ENCODE data around the gene KLHDC10. TPM values are rescaled to one million over a fixed set of nuclear protein-coding genes. Genes with fewer than 3 reads are reported as not detected.

Gene KLHDC10
- polyA plus RNA-seq, 1 donor from 2014 or later, result 59.1 TPM

DNA sequence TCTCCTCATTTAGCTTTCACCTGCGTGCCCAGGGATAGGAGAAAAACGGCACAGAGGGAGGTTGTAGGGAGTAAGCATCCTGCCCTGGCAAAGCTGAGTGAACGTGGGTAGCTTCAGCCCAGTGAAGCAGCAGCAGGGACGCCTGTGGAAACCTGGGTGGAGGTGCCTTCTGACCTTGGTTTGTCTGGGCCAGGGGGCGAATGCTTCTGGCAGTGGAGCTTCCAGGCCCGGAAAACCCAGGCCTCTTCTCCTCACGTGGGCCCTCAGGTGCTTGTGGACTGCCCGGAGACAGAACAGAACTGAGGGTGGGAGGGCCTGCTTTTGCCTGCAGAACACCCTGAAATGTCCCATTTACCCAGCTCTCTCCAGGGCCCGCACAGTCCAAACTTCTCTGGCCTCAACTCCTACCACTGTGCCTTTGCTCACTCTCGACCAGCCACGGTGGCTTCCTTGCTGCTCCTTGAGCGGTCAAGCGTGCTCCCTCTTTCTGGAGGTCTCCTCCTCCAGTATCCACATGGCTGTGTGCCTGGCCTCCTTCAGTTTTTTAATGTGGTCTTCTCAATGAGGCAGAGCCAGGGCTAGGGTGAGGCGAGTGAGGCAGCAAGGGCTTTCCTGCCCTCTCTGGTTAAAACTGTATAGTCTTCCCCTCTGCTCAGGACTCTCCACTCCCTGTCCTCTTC is 72.5 kb downstream of the KLHDC10 start:
- Histone ChIP-seq H3F3A (ENCODE audit: insufficient read depth, low read length, poor library complexity, severe bottlenecking) (no peaks in the 10 kb centered on the region), H3K9me3 (ENCODE audit: low read length) (no peaks in the 10 kb centered on the region), H3K4me2 (ENCODE audit: low read length) (no peak overlapping the region), H3K9me2 (ENCODE audit: insufficient read depth, low read length) (no peaks in the 10 kb centered on the region), H3K27ac (ENCODE audit: low read length) (peak overlapping the region; percentile 87), H3K4me3 (ENCODE audit: low read length) (no peak overlapping the region), H4K20me1 (ENCODE audit: insufficient read depth) (no peaks in the 10 kb centered on the region), H3K79me2 (replicated peaks; ENCODE audit: insufficient read depth, low read length) (no peaks in the 10 kb centered on the region), H3K27me3 (ENCODE audit: insufficient read depth, low read depth, low read length) (no peaks in the 10 kb centered on the region), H3K9ac (ENCODE audit: low read length) (peak overlapping the region; percentile 70), H2AFZ (ENCODE audit: low read depth, low read length) (no peak overlapping the region), H3K36me3 (ENCODE audit: insufficient read depth, low read length) (no peaks in the 10 kb centered on the region)
- TF ChIP-seq POLR2AphosphoS5 (IDR thresholded peaks at IDR 0.05) (no peak), MXI1 (conservative IDR thresholded peaks at IDR 0.05; ENCODE audit: poor library complexity, severe bottlenecking) (no peak), EP300 (conservative IDR thresholded peaks at IDR 0.05; ENCODE audit: poor library complexity, severe bottlenecking) (no peak), EZH2 (IDR thresholded peaks at IDR 0.05; ENCODE audit: borderline replicate concordance, insufficient read depth, low read length, poor library complexity, severe bottlenecking) (no peak), TAF1 (IDR thresholded peaks at IDR 0.05; ENCODE audit: low read depth) (no peak)
- TF ChIP-seq, protein P1, sequence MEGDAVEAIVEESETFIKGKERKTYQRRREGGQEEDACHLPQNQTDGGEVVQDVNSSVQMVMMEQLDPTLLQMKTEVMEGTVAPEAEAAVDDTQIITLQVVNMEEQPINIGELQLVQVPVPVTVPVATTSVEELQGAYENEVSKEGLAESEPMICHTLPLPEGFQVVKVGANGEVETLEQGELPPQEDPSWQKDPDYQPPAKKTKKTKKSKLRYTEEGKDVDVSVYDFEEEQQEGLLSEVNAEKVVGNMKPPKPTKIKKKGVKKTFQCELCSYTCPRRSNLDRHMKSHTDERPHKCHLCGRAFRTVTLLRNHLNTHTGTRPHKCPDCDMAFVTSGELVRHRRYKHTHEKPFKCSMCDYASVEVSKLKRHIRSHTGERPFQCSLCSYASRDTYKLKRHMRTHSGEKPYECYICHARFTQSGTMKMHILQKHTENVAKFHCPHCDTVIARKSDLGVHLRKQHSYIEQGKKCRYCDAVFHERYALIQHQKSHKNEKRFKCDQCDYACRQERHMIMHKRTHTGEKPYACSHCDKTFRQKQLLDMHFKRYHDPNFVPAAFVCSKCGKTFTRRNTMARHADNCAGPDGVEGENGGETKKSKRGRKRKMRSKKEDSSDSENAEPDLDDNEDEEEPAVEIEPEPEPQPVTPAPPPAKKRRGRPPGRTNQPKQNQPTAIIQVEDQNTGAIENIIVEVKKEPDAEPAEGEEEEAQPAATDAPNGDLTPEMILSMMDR (IDR thresholded peaks at IDR 0.05; ENCODE audit: poor library complexity, severe bottlenecking), result no peak

- Histone ChIP-seq H3K9me2 (ENCODE audit: insufficient read depth, low read length) (no peaks in the 10 kb centered on the region), H3K27ac (ENCODE audit: low read length) (peak overlapping the region; percentile 87), H2AFZ (ENCODE audit: low read depth, low read length) (no peak overlapping the region)
Observed at GRCh38 chr7:130143334-130143732, 73.0 kb downstream of the KLHDC10 start.

More at GRCh38 chr7:130143334-130143732, 73.0 kb downstream of the KLHDC10 start:
- H3K9me3 ChIP-seq (ENCODE audit: low read length), result no peaks in the 10 kb centered on the region
- H3K4me2 ChIP-seq (ENCODE audit: low read length), result no peak overlapping the region
- TF ChIP-seq SMC3 (conservative IDR thresholded peaks at IDR 0.05; ENCODE audit: poor library complexity), result no peak
- no peak for TF ChIP-seq RAD21 (conservative IDR thresholded peaks at IDR 0.05)
- TF ChIP-seq, protein P1 (IDR thresholded peaks at IDR 0.05; ENCODE audit: poor library complexity, severe bottlenecking), result no peak
- TF ChIP-seq, protein P2, sequence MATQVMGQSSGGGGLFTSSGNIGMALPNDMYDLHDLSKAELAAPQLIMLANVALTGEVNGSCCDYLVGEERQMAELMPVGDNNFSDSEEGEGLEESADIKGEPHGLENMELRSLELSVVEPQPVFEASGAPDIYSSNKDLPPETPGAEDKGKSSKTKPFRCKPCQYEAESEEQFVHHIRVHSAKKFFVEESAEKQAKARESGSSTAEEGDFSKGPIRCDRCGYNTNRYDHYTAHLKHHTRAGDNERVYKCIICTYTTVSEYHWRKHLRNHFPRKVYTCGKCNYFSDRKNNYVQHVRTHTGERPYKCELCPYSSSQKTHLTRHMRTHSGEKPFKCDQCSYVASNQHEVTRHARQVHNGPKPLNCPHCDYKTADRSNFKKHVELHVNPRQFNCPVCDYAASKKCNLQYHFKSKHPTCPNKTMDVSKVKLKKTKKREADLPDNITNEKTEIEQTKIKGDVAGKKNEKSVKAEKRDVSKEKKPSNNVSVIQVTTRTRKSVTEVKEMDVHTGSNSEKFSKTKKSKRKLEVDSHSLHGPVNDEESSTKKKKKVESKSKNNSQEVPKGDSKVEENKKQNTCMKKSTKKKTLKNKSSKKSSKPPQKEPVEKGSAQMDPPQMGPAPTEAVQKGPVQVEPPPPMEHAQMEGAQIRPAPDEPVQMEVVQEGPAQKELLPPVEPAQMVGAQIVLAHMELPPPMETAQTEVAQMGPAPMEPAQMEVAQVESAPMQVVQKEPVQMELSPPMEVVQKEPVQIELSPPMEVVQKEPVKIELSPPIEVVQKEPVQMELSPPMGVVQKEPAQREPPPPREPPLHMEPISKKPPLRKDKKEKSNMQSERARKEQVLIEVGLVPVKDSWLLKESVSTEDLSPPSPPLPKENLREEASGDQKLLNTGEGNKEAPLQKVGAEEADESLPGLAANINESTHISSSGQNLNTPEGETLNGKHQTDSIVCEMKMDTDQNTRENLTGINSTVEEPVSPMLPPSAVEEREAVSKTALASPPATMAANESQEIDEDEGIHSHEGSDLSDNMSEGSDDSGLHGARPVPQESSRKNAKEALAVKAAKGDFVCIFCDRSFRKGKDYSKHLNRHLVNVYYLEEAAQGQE (IDR thresholded peaks at IDR 0.05; ENCODE audit: borderline replicate concordance), result no peak
- TF ChIP-seq TAF1 (IDR thresholded peaks at IDR 0.05; ENCODE audit: low read depth), result no peak
- no peak for TF ChIP-seq POLR2AphosphoS5 (IDR thresholded peaks at IDR 0.05)
- TF ChIP-seq MXI1 (conservative IDR thresholded peaks at IDR 0.05; ENCODE audit: poor library complexity, severe bottlenecking), result no peak
- no peak for TF ChIP-seq EZH2 (IDR thresholded peaks at IDR 0.05; ENCODE audit: borderline replicate concordance, insufficient read depth, low read length, poor library complexity, severe bottlenecking)
- no peak for TF ChIP-seq EP300 (conservative IDR thresholded peaks at IDR 0.05; ENCODE audit: poor library complexity, severe bottlenecking)
- no peaks in the 10 kb centered on the region for H3K27me3 ChIP-seq (ENCODE audit: insufficient read depth, low read depth, low read length)
- H3K4me3 ChIP-seq (ENCODE audit: low read length), result no peak overlapping the region
- no peaks in the 10 kb centered on the region for H3F3A ChIP-seq (ENCODE audit: insufficient read depth, low read length, poor library complexity, severe bottlenecking)
- no peaks in the 10 kb centered on the region for H3K79me2 ChIP-seq (replicated peaks; ENCODE audit: insufficient read depth, low read length)
- no peaks in the 10 kb centered on the region for H4K20me1 ChIP-seq (ENCODE audit: insufficient read depth)
- no peak overlapping the region for H3K9ac ChIP-seq (ENCODE audit: low read length)
- no peaks in the 10 kb centered on the region for H3K36me3 ChIP-seq (ENCODE audit: insufficient read depth, low read length)
